GM12892 (cell line): ENCODE measurements around the gene BAIAP3.

ENCODE experiments used
- POLR2A ChIP-seq: IDR thresholded peaks from 2 replicates; pipeline ENCODE4 v1.6.1; 2011; ENCODE audit warnings: low read depth, low read length, control low read depth
- POLR2AphosphoS5 ChIP-seq: IDR thresholded peaks from 2 replicates; pipeline ENCODE4 v1.6.1; 2011; ENCODE audit warnings: low read depth, low read length, control low read depth
- TAF1 ChIP-seq: IDR thresholded peaks from 2 replicates; pipeline ENCODE4 v1.6.1; 2011; ENCODE audit warnings: low read depth, mild to moderate bottlenecking, control low read depth, low read length, borderline replicate concordance

GRCh38 chr16:1300664-1301476, 32.6 kb upstream of the BAIAP3 start:
- no peak for TF ChIP-seq POLR2A
- TF ChIP-seq POLR2AphosphoS5 = no peak
- TF ChIP-seq TAF1 = no peak
